DND-41 (cell line): ENCODE results near the gene SMCO2.
A peak's percentile ranks its signal among the peaks of the same experiment; 100 is the strongest.

Experiments used
- ATAC-seq: fragments of 200-7000 bp; cut with Tn5 transposase; 3 replicates; pipeline ENCODE4 v1.9.1; 2021; ENCODE audit warnings: low read depth; ENCODE audit not compliant: insufficient read depth
- DNase-seq: peaks from one replicate; pipeline ENCODE4 v3.0.0-alpha.2; 2020
- H2AFZ ChIP-seq: 2 replicates; pipeline ENCODE4 v1.6.0; 2012; ENCODE audit warnings: low read depth, low read length
- H3K27ac ChIP-seq: 2 replicates; pipeline ENCODE4 v1.5.1; 2012; ENCODE audit warnings: low read length, inconsistent platforms
- H3K27me3 ChIP-seq: fragments of 200-600 bp; sonication (generic); 2 replicates; pipeline ENCODE4 v1.6.0; 2012; ENCODE audit warnings: low read length, mild to moderate bottlenecking, inconsistent platforms; ENCODE audit not compliant: insufficient read depth, poor library complexity
- H3K36me3 ChIP-seq: 2 replicates; pipeline ENCODE4 v1.5.1; 2012; ENCODE audit warnings: low read length, inconsistent platforms; ENCODE audit not compliant: insufficient read depth
- H3K4me1 ChIP-seq: 2 replicates; pipeline ENCODE4 v1.5.1; 2012; ENCODE audit warnings: mild to moderate bottlenecking, low read length; ENCODE audit not compliant: insufficient read depth
- H3K4me2 ChIP-seq: 2 replicates; pipeline ENCODE4 v1.6.0; 2012; ENCODE audit warnings: mild to moderate bottlenecking, moderate library complexity, low read length, inconsistent platforms; ENCODE audit not compliant: insufficient read depth
- H3K4me3 ChIP-seq, 2 experiments: fragments of 200-600 bp in 1 of 2; shearing (Covaris generic) in 1 of 2; 2 replicates each; pipeline ENCODE4 v1.5.1; 2012 to 2016; ENCODE audit warnings: inconsistent platforms in 2 of 2, low read length in 2 of 2, mild to moderate bottlenecking in 2 of 2, low read depth in 1 of 2, moderate library complexity in 1 of 2
- H3K79me2 ChIP-seq: 2 replicates; pipeline ENCODE4 v1.6.0; 2012; ENCODE audit warnings: low read length, inconsistent platforms; ENCODE audit not compliant: insufficient read depth
- H3K9ac ChIP-seq: 2 replicates; pipeline ENCODE4 v1.6.0; 2012; ENCODE audit warnings: low read depth, mild to moderate bottlenecking, inconsistent platforms, low read length, moderate library complexity
- H3K9me3 ChIP-seq: 2 replicates; pipeline ENCODE4 v1.5.1; 2012; ENCODE audit warnings: low read length, moderate library complexity, mild to moderate bottlenecking, inconsistent platforms; ENCODE audit not compliant: insufficient read depth, severe bottlenecking
- H4K20me1 ChIP-seq: 2 replicates; pipeline ENCODE4 v1.6.0; 2012; ENCODE audit warnings: low read length; ENCODE audit not compliant: insufficient read depth
- CTCF ChIP-seq: IDR thresholded peaks from 2 replicates; pipeline ENCODE4 v1.5.1; 2012; ENCODE audit warnings: borderline replicate concordance, low read length, moderate library complexity, mild to moderate bottlenecking; ENCODE audit not compliant: poor library complexity, severe bottlenecking; ENCODE audit errors: extremely low read depth
- EZH2 ChIP-seq: IDR thresholded peaks from 3 replicates; pipeline ENCODE4 v1.6.1; 2012; ENCODE audit warnings: borderline replicate concordance, low read depth, mild to moderate bottlenecking, moderate library complexity, low read length, inconsistent platforms; ENCODE audit not compliant: severe bottlenecking

The SMCO2 gene

GRCh38 chr12:27434673-27435565, 11.6 kb upstream of the SMCO2 start:
- ATAC-seq (peak; percentile 78), DNase-seq (peak; percentile 27)
- Histone ChIP-seq H4K20me1 (no peaks in the 10 kb centered on the region), H3K4me2 (0 out of 2 replicates have a peak overlapping the region, but pooled peaks have one; percentile 13), H3K36me3 (no peaks in the 10 kb centered on the region), H2AFZ (peak overlapping the region; percentile 65), H3K79me2 (no peaks in the 10 kb centered on the region), H3K9me3 (no peaks in the 10 kb centered on the region), H3K27ac (no peak overlapping the region), H3K4me1 (peaks cover 5% of the 10 kb centered on the region; the same call in 1 of the 2 replicates), H3K27me3 (peaks cover 3% of the 10 kb centered on the region), H3K4me3 (no peak overlapping the region), H3K9ac (no peak overlapping the region)
- TF ChIP-seq EZH2 (no peak), CTCF (peak; percentile 78)

- Histone ChIP-seq H3K9me3 (no peaks in the 10 kb centered on the region), H3K27ac (no peak overlapping the region), H2AFZ (peak overlapping the region; percentile 65), H3K27me3 (peaks cover 3% of the 10 kb centered on the region), H4K20me1 (no peaks in the 10 kb centered on the region), H3K36me3 (no peaks in the 10 kb centered on the region), H3K4me1 (peaks cover 5% of the 10 kb centered on the region; the same call in 1 of the 2 replicates), H3K79me2 (no peaks in the 10 kb centered on the region), H3K9ac (no peak overlapping the region), H3K4me2 (no peak overlapping the region), H3K4me3 (no peak overlapping the region)
- TF ChIP-seq EZH2: no peak
- TF ChIP-seq CTCF: no peak
- peak; percentile 33; the same call in 1 of the 3 replicates for ATAC-seq
- no peak for DNase-seq
These were observed 10.5 kb upstream of the SMCO2 start for GRCh38 chr12:27436029-27436428.

DNA sequence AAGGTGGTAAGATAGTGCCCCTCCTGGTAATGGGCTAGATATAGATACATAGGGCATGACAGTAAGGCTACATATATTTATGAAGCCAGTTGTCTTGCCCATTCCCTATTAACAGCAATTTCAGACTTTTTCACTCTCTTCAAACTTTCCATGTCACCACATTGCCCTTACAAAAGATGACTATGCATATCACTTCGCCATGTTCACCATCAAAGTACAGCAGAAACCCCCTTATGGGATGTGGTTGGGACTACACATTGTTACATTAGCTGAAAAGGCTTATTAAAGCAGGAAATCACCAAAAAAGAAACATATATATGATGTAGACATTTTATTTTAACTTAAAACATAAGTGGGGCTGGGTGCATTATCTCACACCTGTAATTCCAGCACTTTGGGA, 9.8 kb upstream of the SMCO2 start:
- Histone ChIP-seq H3K27me3 (peaks cover 3% of the 10 kb centered on the region), H4K20me1 (no peaks in the 10 kb centered on the region), H3K9me3 (no peaks in the 10 kb centered on the region), H3K79me2 (no peaks in the 10 kb centered on the region), H3K9ac (no peak overlapping the region), H3K27ac (no peak overlapping the region), H2AFZ (no peak overlapping the region), H3K4me1 (peaks cover 5% of the 10 kb centered on the region; the same call in 1 of the 2 replicates), H3K4me3 (no peak overlapping the region), H3K4me2 (no peak overlapping the region), H3K36me3 (no peaks in the 10 kb centered on the region)
- ATAC-seq (no peak), DNase-seq (no peak)
- TF ChIP-seq CTCF (no peak), EZH2 (no peak)
